PC-3 (cell line): ENCODE data around the gene EEF1AKMT4. TPM values are rescaled to one million over a fixed set of nuclear protein-coding genes. Genes with fewer than 3 reads are reported as not detected.

Experiments
- ATAC-seq: fragments of 200-7000 bp; cut with Tn5 transposase; 2 replicates; pipeline ENCODE4 v1.9.1; 2020; ENCODE audit warnings: mild to moderate bottlenecking, moderate library complexity
- BruUV-seq: library from RNA; stranded (reverse); fragments of 400-500 nt; replicated peaks from 2 replicates; lab custom pipeline; 2021; lab: Mats Ljungman, UMichigan
- CTCF ChIA-PET: fragments of 300-600 bp; sonication (Branson Sonifier 250); formaldehyde crosslinking; loops from one replicate; lab custom pipeline; 2022; ENCODE audit warnings: antibody characterized with exemption; lab: Charles Lee
- POLR2A ChIA-PET: fragments of 300-600 bp; sonication (Branson Sonifier 250); formaldehyde crosslinking; loops from one replicate; lab custom pipeline; 2022; ENCODE audit warnings: antibody characterized with exemption; ENCODE audit not compliant: unreplicated experiment; lab: Charles Lee
- DNase-seq: peaks from one replicate; pipeline ENCODE4 v3.0.0-alpha.2; 2015
- H2AFZ ChIP-seq: fragments of 300-600 bp; sonication (generic); 2 replicates; pipeline ENCODE4 v1.6.0; 2016; ENCODE audit warnings: antibody characterized with exemption, low read length
- H3F3A ChIP-seq: fragments of 300-600 bp; sonication (generic); one replicate; pipeline ENCODE4 v1.6.0; 2017; ENCODE audit warnings: antibody characterized with exemption, low read length, control low read depth, mild to moderate bottlenecking; ENCODE audit not compliant: unreplicated experiment
- H3K27ac ChIP-seq: fragments of 300-600 bp; sonication (generic); 2 replicates; pipeline ENCODE4 v1.5.1; 2016; ENCODE audit warnings: mild to moderate bottlenecking, low read length
- H3K27me3 ChIP-seq: fragments of 300-600 bp; sonication (generic); 2 replicates; pipeline ENCODE4 v1.6.1; 2016; ENCODE audit warnings: low read length, mixed read lengths
- H3K36me3 ChIP-seq: fragments of 300-600 bp; sonication (generic); 2 replicates; pipeline ENCODE4 v1.6.1; 2016; ENCODE audit warnings: low read depth, mixed run types, low read length, mixed read lengths
- H3K4me1 ChIP-seq: fragments of 300-600 bp; sonication (generic); 2 replicates; pipeline ENCODE4 v1.5.1; 2016; ENCODE audit warnings: low read length; ENCODE audit not compliant: insufficient read depth
- H3K4me2 ChIP-seq: fragments of 300-600 bp; sonication (generic); 2 replicates; pipeline ENCODE4 v1.6.0; 2016; ENCODE audit warnings: low read length
- H3K4me3 ChIP-seq: fragments of 300-600 bp; sonication (generic); 2 replicates; pipeline ENCODE4 v1.5.1; 2016; ENCODE audit warnings: mild to moderate bottlenecking, low read length, mixed read lengths
- H3K79me2 ChIP-seq: fragments of 300-600 bp; sonication (generic); 2 replicates; pipeline ENCODE4 v1.6.1; 2017; ENCODE audit warnings: low read length, mixed read lengths
- H3K9ac ChIP-seq: fragments of 300-600 bp; sonication (generic); 2 replicates; pipeline ENCODE4 v1.6.0; 2016; ENCODE audit warnings: mild to moderate bottlenecking, low read length
- H3K9me2 ChIP-seq: fragments of 300-600 bp; sonication (generic); replicated peaks from 2 replicates; pipeline ENCODE4 v1.6.1; 2016; ENCODE audit warnings: mixed run types, low read length, mixed read lengths
- H3K9me3 ChIP-seq: fragments of 300-600 bp; sonication (generic); 2 replicates; pipeline ENCODE4 v1.6.1; 2016; ENCODE audit warnings: low read length, mixed read lengths
- H4K20me1 ChIP-seq: fragments of 300-600 bp; sonication (generic); 2 replicates; pipeline ENCODE4 v1.6.1; 2016; ENCODE audit warnings: low read length, mixed read lengths
- CTCF ChIP-seq: fragments of 300-600 bp; sonication (generic); conservative IDR thresholded peaks from 2 replicates; pipeline ENCODE4 v1.5.1; 2017; ENCODE audit warnings: antibody characterized with exemption, low read depth, mild to moderate bottlenecking, low read length
- EZH2 ChIP-seq: fragments of 300-600 bp; sonication (generic); IDR thresholded peaks from one replicate; pipeline ENCODE4 v1.6.1; 2017; ENCODE audit warnings: antibody characterized with exemption, mild to moderate bottlenecking, low read length; ENCODE audit not compliant: unreplicated experiment
- EZH2phosphoT487 ChIP-seq: fragments of 300-600 bp; sonication (generic); IDR thresholded peaks from 2 replicates; pipeline ENCODE4 v1.6.1; 2018; ENCODE audit warnings: mild to moderate bottlenecking, antibody characterized with exemption, low read length, borderline replicate concordance
- intact Hi-C: fragments of 100-400 bp; cut with micrococcal nuclease; formaldehyde crosslinking; loops from 2 replicates; pipeline ENCODE4 v1.9.0; 2023
- total RNA-seq: library from RNA; depleted of rRNA; stranded (reverse); fragments of >200 nt; gene quantifications from 2 replicates; pipeline ENCODE4 v1.2.3, GENCODE V29; 2014

EEF1AKMT4 gene
- total RNA-seq, 1 experiment from 2014 or later = 27.3 TPM

GRCh38 chr3:184228376-184229137 lies 20.9 kb upstream of the EEF1AKMT4 start:
- no peak for TF ChIP-seq CTCF
- no peak for TF ChIP-seq EZH2
- TF ChIP-seq EZH2phosphoT487 = no peak
- DNase-seq (no peak), ATAC-seq (0 out of 2 replicates have a peak, but pooled peaks have one; percentile 4)
- Histone ChIP-seq H3K4me1 (peaks cover 9% of the 10 kb centered on the region; the same call in 1 of the 2 replicates), H2AFZ (no peak overlapping the region), H3K27me3 (peaks cover 10% of the 10 kb centered on the region), H3K27ac (no peak overlapping the region), H3F3A (no peaks in the 10 kb centered on the region), H3K36me3 (no peaks in the 10 kb centered on the region), H3K79me2 (no peaks in the 10 kb centered on the region), H4K20me1 (no peaks in the 10 kb centered on the region), H3K4me3 (peak overlapping the region; percentile 75; the same call in 1 of the 2 replicates), H3K9me3 (no peaks in the 10 kb centered on the region), H3K9ac (no peak overlapping the region), H3K4me2 (peak overlapping the region; percentile 99; the same call in 1 of the 2 replicates), H3K9me2 (no peaks in the 10 kb centered on the region)
- BruUV-seq = no TSS peak
- ChIA-PET POLR2A (no interaction called here), CTCF (interaction anchor here (0.6 to 1.1 kb wide), 3 partner anchors 21 to 345 kb away, joined by 3 to 14 read pairs (median 4); no protein-coding TSS in a partner anchor)
- intact Hi-C loops = no loop called here

- BruUV-seq = no TSS peak
- H3K9me3 ChIP-seq = no peaks in the 10 kb centered on the region
- no peaks in the 10 kb centered on the region for H4K20me1 ChIP-seq
- no peaks in the 10 kb centered on the region for H3F3A ChIP-seq
- no peak within 1 kb of the TSS for H3K9ac ChIP-seq
- peak within 1 kb of the TSS; percentile 99 for H3K4me2 ChIP-seq
- H3K27ac ChIP-seq = no peak within 1 kb of the TSS
- peak within 1 kb of the TSS; percentile 79 for H2AFZ ChIP-seq
- no peaks in the 10 kb centered on the region for H3K36me3 ChIP-seq
- H3K27me3 ChIP-seq = peaks cover 10% of the 10 kb centered on the region
- peak within 1 kb of the TSS; percentile 75 for H3K4me3 ChIP-seq
- ChIA-PET CTCF (no interaction called here), POLR2A (no interaction called here)
- peak; percentile 80 for ATAC-seq
- DNase-seq = peak; percentile 80
- TF ChIP-seq EZH2phosphoT487 = no peak
- no peak for TF ChIP-seq CTCF
- TF ChIP-seq EZH2 = no peak
- H3K9me2 ChIP-seq = no peaks in the 10 kb centered on the region
- peaks cover 18% of the 10 kb centered on the region for H3K4me1 ChIP-seq
- intact Hi-C loops = loop anchor here (5.0 kb wide), 1 partner anchor 42 kb away; the partner anchor contains the start of gene ABCF3
- no peaks in the 10 kb centered on the region for H3K79me2 ChIP-seq
Observed at GRCh38 chr3:184229394-184230080, 19.9 kb upstream of the EEF1AKMT4 start, which contains the start of gene VWA5B2. Gene VWA5B2 (plus strand): TSS chr3:184229585. CDS start chr3:184230529, 944 bp downstream.
